H1 (cell line): ENCODE results near the gene PSPC1. TPM values are rescaled to one million over a fixed set of nuclear protein-coding genes. Genes with fewer than 3 reads are reported as not detected.

Experiments
- CTCF ChIA-PET: fragments of 300-600 bp; sonication (Branson Sonifier 250); formaldehyde crosslinking; loops from one replicate; lab custom pipeline; 2021; ENCODE audit not compliant: partially characterized antibody; lab: Charles Lee
- POLR2A ChIA-PET: fragments of 300-600 bp; sonication (Branson Sonifier 250); formaldehyde crosslinking; loops from one replicate; lab custom pipeline; 2021; ENCODE audit warnings: inconsistent platforms; ENCODE audit not compliant: partially characterized antibody; lab: Charles Lee
- DNase-seq, 2 experiments: peaks; one replicate each; pipeline versions ENCODE4 v3.0.0 to v3.0.0-alpha.2; 2010 to 2022; ENCODE audit warnings: low spot score in 2 of 2, low read depth in 1 of 2, mixed read lengths in 1 of 2
- FAIRE-seq: peaks from 2 replicates; lab custom pipeline; 2011; peaks lifted over from hg19 to GRCh38; lab: Jason Lieb, UNC
- H2AFZ ChIP-seq: 2 replicates; pipeline ENCODE4 v1.8.1; 2012; ENCODE audit warnings: low read length, inconsistent platforms
- H2AK5ac ChIP-seq: 2 replicates; pipeline ENCODE4 v1.6.1; 2013; ENCODE audit warnings: low read depth, low read length
- H2BK120ac ChIP-seq: replicated peaks from 2 replicates; pipeline ENCODE3; 2013; ENCODE audit warnings: low read depth, low read length, inconsistent platforms
- H2BK12ac ChIP-seq: 2 replicates; pipeline ENCODE4 v1.6.1; 2013; ENCODE audit warnings: low read depth, low read length
- H2BK15ac ChIP-seq: 2 replicates; pipeline ENCODE4 v1.6.1; 2013; ENCODE audit warnings: low read length
- H2BK20ac ChIP-seq: 2 replicates; pipeline ENCODE4 v1.6.1; 2013; ENCODE audit warnings: low read length
- H2BK5ac ChIP-seq: 2 replicates; pipeline ENCODE4 v1.6.1; 2013; ENCODE audit warnings: low read depth, low read length
- H3K14ac ChIP-seq: 2 replicates; pipeline ENCODE4 v1.6.1; 2013; ENCODE audit warnings: inconsistent platforms; ENCODE audit not compliant: insufficient read length
- H3K18ac ChIP-seq: 2 replicates; pipeline ENCODE4 v1.6.1; 2013; ENCODE audit warnings: low read length; ENCODE audit errors: extremely low read depth
- H3K23ac ChIP-seq: 2 replicates; pipeline ENCODE4 v1.6.1; 2013; ENCODE audit warnings: inconsistent platforms; ENCODE audit not compliant: insufficient read length
- H3K23me2 ChIP-seq: 2 replicates; pipeline ENCODE4 v1.6.1; 2013; ENCODE audit warnings: low read depth, low read length
- H3K27ac ChIP-seq: 2 replicates; pipeline ENCODE4 v1.6.1; 2011; ENCODE audit warnings: low read depth, low read length, inconsistent platforms
- H3K27me3 ChIP-seq, 4 experiments: replicated peaks in 1 of 4; 1 replicate in 1 of 4; 2 replicates in 3 of 4; pipeline versions ENCODE4 v1.6.1 to v1.8.1; 2011 to 2013; ENCODE audit warnings: low read length in 3 of 4, mild to moderate bottlenecking in 3 of 4, inconsistent platforms in 2 of 4, mixed read lengths in 2 of 4, moderate library complexity in 1 of 4; ENCODE audit not compliant: control insufficient read depth in 3 of 4, insufficient read depth in 3 of 4; ENCODE audit errors: extremely low read depth in 1 of 4
- H3K36me3 ChIP-seq, 4 experiments: 2 replicates each; pipeline versions ENCODE4 v1.6.1 to v1.8.1; 2011 to 2013; ENCODE audit warnings: mild to moderate bottlenecking in 4 of 4, low read length in 3 of 4, moderate library complexity in 2 of 4, control low read depth in 1 of 4, inconsistent platforms in 1 of 4; ENCODE audit not compliant: insufficient read depth in 4 of 4, control insufficient read depth in 2 of 4
- H3K4ac ChIP-seq: replicated peaks from 2 replicates; pipeline ENCODE3; 2013; ENCODE audit warnings: low read length, low read depth, mixed read lengths, inconsistent platforms; ENCODE audit not compliant: insufficient read length
- H3K4me1 ChIP-seq, 4 experiments: replicated peaks in 1 of 4; 1 replicate in 1 of 4; 2 replicates in 3 of 4; pipeline versions ENCODE4 v1.6.1 to v1.8.1; 2011 to 2013; ENCODE audit warnings: low read length in 3 of 4, inconsistent platforms in 2 of 4, mixed read lengths in 1 of 4; ENCODE audit not compliant: insufficient read depth in 4 of 4, control insufficient read depth in 3 of 4
- H3K4me2 ChIP-seq, 2 experiments: 2 replicates each; pipeline versions ENCODE4 v1.6.1 to v1.8.1; 2011 to 2013; ENCODE audit warnings: low read depth in 2 of 2, low read length in 2 of 2, control low read depth in 1 of 2, inconsistent platforms in 1 of 2, mild to moderate bottlenecking in 1 of 2; ENCODE audit not compliant: insufficient read depth in 1 of 2
- H3K4me3 ChIP-seq, 4 experiments: fragments of 200-600, 300-600 bp in 1 of 4; sonication (generic), shearing (Covaris generic), sonication (Bioruptor Twin) in 1 of 4; 2 replicates each; pipeline versions ENCODE4 v1.5.1 to v1.8.1; 2011 to 2016; ENCODE audit warnings: low read length in 4 of 4, low read depth in 3 of 4, control low read depth in 2 of 4, inconsistent platforms in 2 of 4, mild to moderate bottlenecking in 2 of 4, mixed read lengths in 1 of 4, moderate library complexity in 1 of 4; ENCODE audit not compliant: insufficient read depth in 2 of 4; ENCODE audit errors: extremely low read depth in 1 of 4
- H3K56ac ChIP-seq: replicated peaks from 2 replicates; pipeline ENCODE3; 2013; ENCODE audit warnings: low read depth, mild to moderate bottlenecking, mixed read lengths, low read length, inconsistent platforms; ENCODE audit not compliant: insufficient read length
- H3K79me1 ChIP-seq: 2 replicates; pipeline ENCODE4 v1.6.1; 2013; ENCODE audit warnings: low read depth, low read length, control low read depth
- H3K79me2 ChIP-seq, 2 experiments: 2 replicates each; pipeline versions ENCODE4 v1.6.1 to v1.8.1; 2012 to 2013; ENCODE audit warnings: low read length in 2 of 2, mild to moderate bottlenecking in 2 of 2, inconsistent platforms in 1 of 2; ENCODE audit not compliant: insufficient read depth in 2 of 2, control insufficient read depth in 1 of 2
- H3K9ac ChIP-seq, 4 experiments: replicated peaks in 1 of 4; 1 replicate in 1 of 4; 2 replicates in 3 of 4; pipeline versions ENCODE4 v1.6.1 to v1.8.1; 2011 to 2013; ENCODE audit warnings: low read depth in 3 of 4, low read length in 3 of 4, control low read depth in 2 of 4, mild to moderate bottlenecking in 2 of 4, moderate library complexity in 2 of 4, inconsistent platforms in 1 of 4; ENCODE audit errors: extremely low read depth in 1 of 4
- H3K9me3 ChIP-seq, 2 experiments: 2 replicates each; pipeline versions ENCODE4 v1.6.1 to v1.8.1; 2012 to 2013; ENCODE audit warnings: mild to moderate bottlenecking in 2 of 2, moderate library complexity in 2 of 2, control low read depth in 1 of 2, inconsistent platforms in 1 of 2, low read depth in 1 of 2, low read length in 1 of 2, mixed read lengths in 1 of 2; ENCODE audit not compliant: insufficient read depth in 2 of 2
- H4K20me1 ChIP-seq, 2 experiments: replicated peaks in 1 of 2; 2 replicates each; pipeline versions ENCODE3 to v1.8.1; 2011 to 2013; ENCODE audit warnings: inconsistent platforms in 2 of 2, low read length in 2 of 2, mild to moderate bottlenecking in 1 of 2; ENCODE audit not compliant: insufficient read depth in 2 of 2, control insufficient read depth in 1 of 2
- H4K5ac ChIP-seq: 2 replicates; pipeline ENCODE4 v1.6.1; 2013; ENCODE audit warnings: low read length, low read depth, mixed read lengths, inconsistent platforms; ENCODE audit not compliant: insufficient read length
- H4K8ac ChIP-seq: 2 replicates; pipeline ENCODE4 v1.8.0; 2013; ENCODE audit warnings: mild to moderate bottlenecking, moderate library complexity, low read length, inconsistent platforms; ENCODE audit not compliant: insufficient read depth; ENCODE audit errors: extremely low read depth
- H4K91ac ChIP-seq: replicated peaks from 2 replicates; pipeline ENCODE3; 2013; ENCODE audit warnings: low read length, mixed read lengths, inconsistent platforms; ENCODE audit not compliant: insufficient read length
- ATF3 ChIP-seq: IDR thresholded peaks from 2 replicates; pipeline ENCODE4 v1.6.1; 2011; ENCODE audit warnings: low read depth, mild to moderate bottlenecking, low read length; ENCODE audit not compliant: insufficient read depth
- GTF2F1 ChIP-seq: IDR thresholded peaks from 2 replicates; pipeline ENCODE4 v1.6.1; 2012; ENCODE audit warnings: low read depth, low read length, improper control_type of control experiment, borderline replicate concordance
- POU5F1 ChIP-seq: IDR thresholded peaks from 2 replicates; pipeline ENCODE4 v1.6.1; 2011; ENCODE audit warnings: low read depth, mild to moderate bottlenecking, low read length, moderate library complexity
- WGBS, 2 experiments: shearing (Covaris generic) in 1 of 2; methylation state at CpG; one replicate each; pipeline versions ENCODE4 v1.1.6 to v1.1.7; 2013 to 2015; ENCODE audit warnings: low lambda C conversion rate in 2 of 2, mixed read lengths in 2 of 2, inconsistent platforms in 1 of 2, low coverage in 1 of 2, missing lambda C conversion rate in 1 of 2; ENCODE audit not compliant: insufficient replicate concordance in 2 of 2, insufficient coverage in 1 of 2, insufficient read length in 1 of 2; ENCODE audit errors: extremely low coverage in 1 of 2, missing lambda C conversion rate in 1 of 2; 5-methylcytosine and 5-hydroxymethylcytosine counted together
- polyA plus RNA-seq, 7 experiments: library from polyadenylated mRNA; depleted of rRNA in 3 of 7; stranded (reverse) in 5 of 7; unstranded in 2 of 7; fragments of >200 nt in 5 of 7; fragments of 200-250 nt in 2 of 7; gene quantifications; 1 replicate in 5 of 7; 2 replicates in 1 of 7; 4 replicates in 1 of 7; pipeline versions ENCODE4 v1.2.1 to v1.2.3, GENCODE V29; 2011 to 2013; ENCODE audit warnings: missing spikeins in 2 of 7, mixed read lengths in 2 of 7
- total RNA-seq: library from RNA; stranded (reverse); fragmentation: NEBNext Ultra II Directional; extraction: Animal tissue kit (Norgen Biotek cat#: 25700); gene quantifications from 2 replicates; pipeline ENCODE4 v1.2.1, GENCODE V29; 2021

The PSPC1 gene
- total and polyA plus RNA-seq, 2 of the 8 experiments (the other 6 are each of a cell fraction or from before 2014, with no cell fraction given): 53.4 to 97.4 TPM

GRCh38 chr13:19668778-19669177, 114.0 kb downstream of the PSPC1 start:
- FAIRE-seq: no peak
- Histone ChIP-seq H2BK15ac (no peak overlapping the region), H3K27ac (no peak overlapping the region), H2BK12ac (no peak overlapping the region), H3K79me2 (no peaks in the 10 kb centered on the region), H2BK5ac (no peak overlapping the region), H4K20me1 (peaks cover 0 to 3% of the 10 kb centered on the region in 2 experiments), H3K18ac (no peak overlapping the region), H3K79me1 (no peaks in the 10 kb centered on the region), H3K9ac (no peak overlapping the region), H4K5ac (no peak overlapping the region), H3K4ac (no peak overlapping the region), H2AFZ (no peak overlapping the region), H3K9me3 (no peaks in the 10 kb centered on the region), H4K91ac (no peak overlapping the region), H3K27me3 (no peaks in the 10 kb centered on the region), H3K56ac (no peak overlapping the region), H4K8ac (no peak overlapping the region), H3K23me2 (no peaks in the 10 kb centered on the region), H3K4me1 (no peaks in the 10 kb centered on the region; a peak in 1 of 7 replicates), H2BK120ac (no peak overlapping the region), H3K23ac (no peak overlapping the region), H3K14ac (no peak overlapping the region), H3K4me2 (no peak overlapping the region), H2BK20ac (no peak overlapping the region), H3K36me3 (peaks cover 3 to 44% (median 24%) of the 10 kb centered on the region in 4 experiments; a peak in 7 of 8 replicates), H2AK5ac (no peak overlapping the region), H3K4me3 (no peak overlapping the region)
- POLR2A ChIA-PET: interaction anchor here (0.7 kb wide), 1 partner anchor 192 kb away, joined by 3 read pairs; no protein-coding TSS in a partner anchor
- no peak for DNase-seq
- WGBS, 2 experiments: 87% methylated on average over 9 of the region's 9 CpGs; no CpG with 5 or more reads in 1 of the 2 experiments
- CTCF ChIA-PET: no interaction called here
- TF ChIP-seq GTF2F1 (no peak), POU5F1 (no peak), ATF3 (no peak)
